OCI-LY7 (cell line): ENCODE data around the gene ZKSCAN5. TPM values are rescaled to one million over a fixed set of nuclear protein-coding genes. Genes with fewer than 3 reads are reported as not detected.
"Not testable (repeated sequence)": the region's sequence is repeated elsewhere in the genome, so short reads cannot be mapped to it uniquely, and the experiment has no call there.

Experiments
- BruUV-seq: library from RNA; stranded (reverse); fragments of 400-500 nt; replicated peaks from 2 replicates; lab custom pipeline; 2021; lab: Mats Ljungman, UMichigan
- CTCF ChIA-PET: fragments of 300-600 bp; sonication (Branson Sonifier 250); formaldehyde crosslinking; loops from one replicate; lab custom pipeline; 2022; ENCODE audit warnings: antibody characterized with exemption; ENCODE audit not compliant: unreplicated experiment; lab: Charles Lee
- POLR2A ChIA-PET: fragments of 300-600 bp; sonication (Branson Sonifier 250); formaldehyde crosslinking; loops from one replicate; lab custom pipeline; 2022; ENCODE audit warnings: antibody characterized with exemption; lab: Charles Lee
- DNase-seq: peaks from one replicate; pipeline ENCODE4 v3.0.0-alpha.2; 2015; ENCODE audit warnings: low spot score
- H2AFZ ChIP-seq: fragments of 200-600 bp; sonication (generic), shearing (Covaris generic); 2 replicates; pipeline ENCODE4 v1.6.1; 2014; ENCODE audit warnings: mild to moderate bottlenecking, antibody characterized with exemption, low read length, moderate library complexity
- H3K27ac ChIP-seq: fragments of 200-600 bp; sonication (generic); 2 replicates; pipeline ENCODE4 v1.5.1; 2014; ENCODE audit warnings: mixed run types, low read depth, mild to moderate bottlenecking, moderate library complexity, low read length, inconsistent platforms; ENCODE audit not compliant: poor library complexity, severe bottlenecking
- H3K36me3 ChIP-seq: fragments of 200-600 bp; sonication (generic); 2 replicates; pipeline ENCODE4 v1.6.1; 2014; ENCODE audit warnings: mild to moderate bottlenecking, antibody characterized with exemption, low read length, moderate library complexity, mixed read lengths; ENCODE audit not compliant: insufficient read depth
- H3K4me1 ChIP-seq: fragments of 200-600 bp; sonication (generic); 2 replicates; pipeline ENCODE4 v1.5.1; 2014; ENCODE audit warnings: mild to moderate bottlenecking, low read length; ENCODE audit not compliant: insufficient read depth, poor library complexity, severe bottlenecking
- H3K4me2 ChIP-seq: fragments of 200-600 bp; sonication (generic); 2 replicates; pipeline ENCODE4 v1.6.1; 2014; ENCODE audit warnings: mild to moderate bottlenecking, low read length
- H3K4me3 ChIP-seq: fragments of 200-600 bp; sonication (generic); 2 replicates; pipeline ENCODE4 v1.5.1; 2014; ENCODE audit warnings: mild to moderate bottlenecking, low read depth, low read length; ENCODE audit not compliant: poor library complexity, severe bottlenecking
- H3K79me2 ChIP-seq: fragments of 200-600 bp; sonication (generic); 2 replicates; pipeline ENCODE4 v1.6.1; 2016; ENCODE audit warnings: low read depth, mild to moderate bottlenecking, low read length, moderate library complexity, mixed read lengths; ENCODE audit not compliant: insufficient read depth
- H3K9me2 ChIP-seq: fragments of 200-600 bp; sonication (generic); 2 replicates; pipeline ENCODE4 v1.6.1; 2016; ENCODE audit warnings: mild to moderate bottlenecking, low read length, mixed read lengths; ENCODE audit not compliant: insufficient read depth
- H3K9me3 ChIP-seq: fragments of 200-600 bp; sonication (generic); 2 replicates; pipeline ENCODE4 v1.6.1; 2014; ENCODE audit warnings: mild to moderate bottlenecking, mixed run types, low read length, mixed read lengths
- H4K20me1 ChIP-seq: fragments of 200-600 bp; sonication (generic); 2 replicates; pipeline ENCODE4 v1.6.1; 2014; ENCODE audit warnings: mild to moderate bottlenecking, antibody characterized with exemption, low read length, moderate library complexity, mixed read lengths; ENCODE audit not compliant: insufficient read depth
- EZH2phosphoT487 ChIP-seq: fragments of 200-600 bp; sonication (generic); IDR thresholded peaks from 2 replicates; pipeline ENCODE4 v1.6.1; 2018; ENCODE audit warnings: low read depth, borderline replicate concordance, mild to moderate bottlenecking, mixed run types, antibody characterized with exemption, low read length, moderate library complexity, mixed read lengths
- intact Hi-C: fragments of 100-400 bp; cut with micrococcal nuclease; formaldehyde crosslinking; loops from one replicate; pipeline ENCODE4 v1.10.0; 2022; ENCODE audit not compliant: unreplicated experiment
- total RNA-seq, 2 experiments: library from RNA; depleted of rRNA in 1 of 2; stranded (reverse); fragments of >200 nt in 1 of 2; shearing (Covaris generic) in 1 of 2; gene quantifications; 2 replicates each; pipeline ENCODE4 v1.2.3, GENCODE V29; 2014 to 2022
- TF ChIP-seq, protein P1 (sequence below): fragments of 200-600 bp; sonication (generic); conservative IDR thresholded peaks from 2 replicates; pipeline ENCODE4 v1.5.1; 2014; ENCODE audit warnings: mild to moderate bottlenecking, antibody characterized with exemption, low read length, moderate library complexity, mixed read lengths

Gene ZKSCAN5
- total RNA-seq, 2 experiments from 2014 or later = 12.2 to 14.5 TPM

DNA sequence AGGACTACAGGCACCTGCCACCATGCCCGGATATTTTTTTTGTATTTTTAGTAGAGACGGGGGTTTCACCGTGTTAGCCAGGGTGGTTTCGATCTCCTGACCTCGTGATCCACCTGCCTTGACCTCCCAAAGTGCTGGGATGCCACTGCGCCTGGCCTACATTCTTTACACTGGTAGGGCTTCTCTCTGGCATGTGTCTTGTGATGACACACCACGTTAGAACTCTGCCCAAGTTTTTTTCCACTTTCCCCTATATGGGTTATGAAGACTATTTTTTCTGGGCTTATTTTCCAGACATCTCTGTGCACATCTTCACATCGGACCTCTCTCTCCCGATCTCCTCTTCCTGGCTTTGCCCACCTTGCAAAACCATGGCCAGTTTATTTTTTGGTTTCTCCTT lies 36.8 kb downstream of the ZKSCAN5 start:
- Histone ChIP-seq H3K4me1 (no peaks in the 10 kb centered on the region), H3K9me3 (no peaks in the 10 kb centered on the region), H3K79me2 (no peaks in the 10 kb centered on the region), H3K27ac (no peak overlapping the region), H3K9me2 (no peaks in the 10 kb centered on the region), H2AFZ (no peak overlapping the region), H4K20me1 (no peaks in the 10 kb centered on the region), H3K4me3 (no peak overlapping the region), H3K4me2 (no peak overlapping the region), H3K36me3 (no peaks in the 10 kb centered on the region)
- CTCF ChIA-PET = no interaction called here
- no TSS peak for BruUV-seq
- intact Hi-C loops = no loop called here
- DNase-seq = no peak
- TF ChIP-seq, protein P1, sequence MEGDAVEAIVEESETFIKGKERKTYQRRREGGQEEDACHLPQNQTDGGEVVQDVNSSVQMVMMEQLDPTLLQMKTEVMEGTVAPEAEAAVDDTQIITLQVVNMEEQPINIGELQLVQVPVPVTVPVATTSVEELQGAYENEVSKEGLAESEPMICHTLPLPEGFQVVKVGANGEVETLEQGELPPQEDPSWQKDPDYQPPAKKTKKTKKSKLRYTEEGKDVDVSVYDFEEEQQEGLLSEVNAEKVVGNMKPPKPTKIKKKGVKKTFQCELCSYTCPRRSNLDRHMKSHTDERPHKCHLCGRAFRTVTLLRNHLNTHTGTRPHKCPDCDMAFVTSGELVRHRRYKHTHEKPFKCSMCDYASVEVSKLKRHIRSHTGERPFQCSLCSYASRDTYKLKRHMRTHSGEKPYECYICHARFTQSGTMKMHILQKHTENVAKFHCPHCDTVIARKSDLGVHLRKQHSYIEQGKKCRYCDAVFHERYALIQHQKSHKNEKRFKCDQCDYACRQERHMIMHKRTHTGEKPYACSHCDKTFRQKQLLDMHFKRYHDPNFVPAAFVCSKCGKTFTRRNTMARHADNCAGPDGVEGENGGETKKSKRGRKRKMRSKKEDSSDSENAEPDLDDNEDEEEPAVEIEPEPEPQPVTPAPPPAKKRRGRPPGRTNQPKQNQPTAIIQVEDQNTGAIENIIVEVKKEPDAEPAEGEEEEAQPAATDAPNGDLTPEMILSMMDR = no peak
- TF ChIP-seq EZH2phosphoT487 = no peak
- POLR2A ChIA-PET = interaction anchor here (1.5 kb wide), 1 partner anchor 18 kb away, joined by 3 read pairs; no protein-coding TSS in a partner anchor

DNA sequence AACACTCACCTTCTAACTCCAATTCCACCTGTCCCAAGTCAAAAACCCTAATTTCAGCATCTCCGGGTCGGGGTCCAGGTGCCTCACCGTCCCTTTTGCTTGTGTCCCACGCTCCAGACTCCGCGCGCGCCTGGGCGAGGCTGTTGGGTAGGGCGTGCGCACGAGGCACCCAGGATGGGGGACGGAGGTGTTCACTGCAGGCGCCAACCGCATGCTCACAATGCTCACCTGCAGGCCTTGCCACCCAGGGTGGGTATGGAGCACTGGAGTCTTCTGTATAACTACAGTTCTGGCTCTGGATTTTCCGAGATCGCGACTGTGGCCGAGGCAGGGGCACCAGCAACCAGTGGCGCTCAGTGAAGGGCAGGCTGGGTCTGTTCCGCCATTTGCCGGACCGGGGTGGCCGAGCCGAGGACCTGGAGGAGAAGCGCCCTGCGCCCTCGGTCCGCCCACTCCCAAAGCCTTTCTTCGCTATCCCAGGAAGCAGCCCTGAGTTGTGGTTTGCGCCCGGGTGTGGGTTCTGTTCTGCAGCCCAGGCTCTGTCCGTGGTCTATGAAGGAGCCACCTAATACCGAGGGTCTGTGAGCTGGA lies 38.7 kb downstream of the ZKSCAN5 start:
- DNase-seq = no peak

DNA sequence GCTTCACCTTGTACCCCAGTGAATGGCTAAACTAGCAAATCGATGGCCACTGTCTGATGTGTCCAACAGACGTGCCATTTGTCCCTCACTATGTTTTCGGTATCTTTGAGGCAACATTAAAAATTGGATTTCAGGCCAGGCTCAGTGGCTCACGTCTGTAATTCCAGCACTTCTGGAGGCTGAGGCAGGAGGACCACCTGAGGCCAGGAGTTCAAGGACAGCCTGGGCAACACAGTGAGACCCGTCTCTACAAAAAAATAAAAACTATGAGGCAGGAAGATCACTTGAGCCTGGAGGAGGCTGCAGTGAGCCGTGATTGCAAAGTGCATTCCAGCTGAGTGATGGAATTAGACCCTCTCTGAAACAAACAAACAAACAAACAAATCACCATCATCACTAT lies 39.5 kb downstream of the ZKSCAN5 start:
- H3K4me2 ChIP-seq = no peak overlapping the region
- no peaks in the 10 kb centered on the region for H4K20me1 ChIP-seq
- no peak for DNase-seq
- no peak overlapping the region for H2AFZ ChIP-seq
- H3K9me3 ChIP-seq = no peaks in the 10 kb centered on the region
- no peaks in the 10 kb centered on the region for H3K9me2 ChIP-seq
- no peak overlapping the region for H3K27ac ChIP-seq
- no peaks in the 10 kb centered on the region for H3K79me2 ChIP-seq
- CTCF ChIA-PET = no interaction called here
- intact Hi-C loops = no loop called here
- BruUV-seq = no TSS peak
- TF ChIP-seq, protein P1 = no peak
- no peak for TF ChIP-seq EZH2phosphoT487
- H3K36me3 ChIP-seq = peaks cover 4% of the 10 kb centered on the region; the same call in 1 of the 2 replicates
- no peaks in the 10 kb centered on the region for H3K4me1 ChIP-seq
- no peak overlapping the region for H3K4me3 ChIP-seq
- POLR2A ChIA-PET = interaction anchor here (0.7 kb wide), 2 partner anchors 22 to 46 kb away, joined by 5 to 6 read pairs; no protein-coding TSS in a partner anchor

More for the DNA sequence above, 38.7 kb downstream of the ZKSCAN5 start:
- ChIA-PET POLR2A (no interaction called here), CTCF (no interaction called here)
- H2AFZ ChIP-seq = no peak overlapping the region
- H3K36me3 ChIP-seq = peaks cover 4% of the 10 kb centered on the region; the same call in 1 of the 2 replicates
- intact Hi-C loops = no loop called here
- H3K9me2 ChIP-seq = no peaks in the 10 kb centered on the region
- H3K9me3 ChIP-seq = no peaks in the 10 kb centered on the region
- no peak for TF ChIP-seq EZH2phosphoT487
- TF ChIP-seq, protein P1 = no peak
- H3K4me1 ChIP-seq = no peaks in the 10 kb centered on the region
- no peak overlapping the region for H3K27ac ChIP-seq
- H3K4me3 ChIP-seq = no peak overlapping the region
- BruUV-seq = no TSS peak
- H4K20me1 ChIP-seq = no peaks in the 10 kb centered on the region
- H3K79me2 ChIP-seq = no peaks in the 10 kb centered on the region
- H3K4me2 ChIP-seq = no peak overlapping the region

DNA sequence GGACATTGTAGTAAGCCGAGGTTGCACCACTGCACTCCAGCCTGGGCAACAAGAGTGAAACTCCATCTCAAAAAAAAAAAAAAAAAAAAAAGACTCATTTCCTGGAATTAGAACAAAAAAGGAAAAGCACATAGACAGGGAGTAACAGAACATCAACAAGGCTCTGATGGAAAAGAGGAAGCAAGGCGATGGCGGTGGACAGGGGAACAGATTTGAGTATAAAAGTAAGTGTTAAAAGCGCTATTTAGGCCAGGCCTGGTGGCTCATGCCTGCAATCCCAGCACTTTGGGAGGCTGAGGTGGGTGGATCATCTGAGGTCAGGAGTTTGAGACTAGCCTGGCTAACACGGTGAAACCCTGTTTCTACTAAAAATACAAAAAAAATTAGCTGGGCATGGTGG lies 40.8 kb downstream of the ZKSCAN5 start:
- DNase-seq, H3K4me1 ChIP-seq, H3K27ac ChIP-seq, H3K79me2 ChIP-seq, H3K4me3 ChIP-seq, CTCF ChIA-PET, H2AFZ ChIP-seq, H3K9me2 ChIP-seq, intact Hi-C loops, BruUV-seq, H3K4me2 ChIP-seq, H4K20me1 ChIP-seq, H3K36me3 ChIP-seq, H3K9me3 ChIP-seq: not testable (repeated sequence)
- POLR2A ChIA-PET = interaction anchor here (0.7 kb wide), 1 partner anchor 97 kb away, joined by 3 read pairs; no protein-coding TSS in a partner anchor
